Fibroblast of lung (primary cell): ENCODE results near the gene XRCC1. TPM values are rescaled to one million over a fixed set of nuclear protein-coding genes. Genes with fewer than 3 reads are reported as not detected.

Source experiments
- DNase-seq, 2 donors: peaks; one replicate each; pipeline versions ENCODE4 v3.0.0 to v3.0.0-alpha.2; 2010; ENCODE audit warnings: low read depth in 2 of 2
- H2AFZ ChIP-seq: 2 replicates; pipeline ENCODE4 v1.5.1; 2012; ENCODE audit warnings: low read length, control low read depth, inconsistent platforms
- H3K27ac ChIP-seq: 2 replicates; pipeline ENCODE4 v1.5.1; 2011; ENCODE audit warnings: low read length, control low read depth; ENCODE audit not compliant: insufficient read depth
- H3K27me3 ChIP-seq: 2 replicates; pipeline ENCODE4 v1.5.1; 2011; ENCODE audit warnings: mild to moderate bottlenecking, low read length; ENCODE audit not compliant: control insufficient read depth, insufficient read depth
- H3K36me3 ChIP-seq: 2 replicates; pipeline ENCODE4 v1.5.1; 2011; ENCODE audit warnings: low read length; ENCODE audit not compliant: control insufficient read depth, insufficient read depth
- H3K4me1 ChIP-seq: 2 replicates; pipeline ENCODE4 v1.5.1; 2011; ENCODE audit warnings: low read length; ENCODE audit not compliant: control insufficient read depth, insufficient read depth; ENCODE audit errors: extremely low read depth
- H3K4me2 ChIP-seq: 2 replicates; pipeline ENCODE4 v1.5.1; 2011; ENCODE audit warnings: low read length, control low read depth; ENCODE audit not compliant: insufficient read depth; ENCODE audit errors: extremely low read depth
- H3K4me3 ChIP-seq, 4 experiments: fragments of 200-600 bp in 1 of 4; sonication (generic) in 1 of 4; replicated peaks in 1 of 4; 2 replicates each; pipeline ENCODE4 v1.5.1; 2011 to 2016; ENCODE audit warnings: low read length in 4 of 4, low read depth in 3 of 4, mild to moderate bottlenecking in 3 of 4, control low read depth in 2 of 4, inconsistent platforms in 1 of 4, mixed read lengths in 1 of 4; ENCODE audit not compliant: insufficient read depth in 1 of 4; ENCODE audit errors: control extremely low read depth in 1 of 4
- H3K79me2 ChIP-seq: 2 replicates; pipeline ENCODE4 v1.5.1; 2012; ENCODE audit warnings: mild to moderate bottlenecking, low read length, inconsistent platforms; ENCODE audit not compliant: control insufficient read depth, insufficient read depth
- H3K9ac ChIP-seq: 2 replicates; pipeline ENCODE4 v1.5.1; 2011; ENCODE audit warnings: mild to moderate bottlenecking, low read length, control low read depth; ENCODE audit not compliant: insufficient read depth
- H3K9me3 ChIP-seq: 2 replicates; pipeline ENCODE4 v1.5.1; 2012; ENCODE audit warnings: low read depth, low read length; ENCODE audit not compliant: control insufficient read depth, insufficient read depth
- H4K20me1 ChIP-seq: 2 replicates; pipeline ENCODE4 v1.5.1; 2011; ENCODE audit warnings: low read length; ENCODE audit not compliant: control insufficient read depth, insufficient read depth; ENCODE audit errors: extremely low read depth
- CTCF ChIP-seq, 2 donors: IDR thresholded peaks in 1 of 2; conservative IDR thresholded peaks in 1 of 2; 1 replicate in 1 of 2; 2 replicates in 1 of 2; pipeline ENCODE4 v1.5.1; 2011 to 2012; ENCODE audit warnings: low read length in 2 of 2, control low read depth in 1 of 2, inconsistent platforms in 1 of 2, low read depth in 1 of 2, mild to moderate bottlenecking in 1 of 2
- EZH2 ChIP-seq: IDR thresholded peaks from 2 replicates; pipeline ENCODE4 v1.5.1; 2012; ENCODE audit warnings: low read length, control low read depth, mild to moderate bottlenecking; ENCODE audit errors: missing control alignments
- polyA plus RNA-seq, 2 donors: library from polyadenylated mRNA; depleted of rRNA in 1 of 2; stranded (reverse) in 1 of 2; unstranded in 1 of 2; fragments of >200 nt; gene quantifications; 2 replicates each; pipeline ENCODE4 v1.2.1, GENCODE V29; 2011 to 2012; ENCODE audit warnings: missing spikeins in 1 of 2
- total RNA-seq: library from RNA; depleted of rRNA; stranded (reverse); fragments of >200 nt; gene quantifications from 2 replicates; pipeline ENCODE4 v1.2.1, GENCODE V29; 2014

XRCC1 gene
- total and polyA plus RNA-seq, 2 donors (not counting 1 experiment from before 2014, with no cell fraction given), result 8.6 to 14.5 TPM

GRCh38 chr19:43527860-43528622, 47.3 kb downstream of the XRCC1 start:
- Histone ChIP-seq H3K27ac (peak overlapping the region; percentile 75), H3K4me2 (peak overlapping the region; percentile 38), H3K27me3 (no peaks in the 10 kb centered on the region), H3K36me3 (no peaks in the 10 kb centered on the region), H4K20me1 (no peaks in the 10 kb centered on the region), H3K79me2 (peaks cover 28% of the 10 kb centered on the region), H3K9me3 (no peaks in the 10 kb centered on the region), H2AFZ (no peak overlapping the region), H3K4me1 (peaks cover 3% of the 10 kb centered on the region), H3K9ac (no peak overlapping the region), H3K4me3 (peak overlapping the region in 2 of 4 experiments; percentile 90)
- TF ChIP-seq CTCF (conservative IDR thresholded peaks at IDR 0.05 in 1 of 2, IDR thresholded peaks at IDR 0.05 in 1 of 2; ENCODE audit: low read depth in 1 of 2, low read length in 2 of 2) (no peak), EZH2 (no peak)
- DNase-seq, result no peak

- no peaks in the 10 kb centered on the region for H3K27me3 ChIP-seq
- peak within 1 kb of the TSS; percentile 73 for H3K9ac ChIP-seq
- no peaks in the 10 kb centered on the region for H3K9me3 ChIP-seq
- TF ChIP-seq EZH2 (no peak), CTCF (conservative IDR thresholded peaks at IDR 0.05 in 1 of 2, IDR thresholded peaks at IDR 0.05 in 1 of 2; ENCODE audit: low read depth in 1 of 2, low read length in 2 of 2) (no peak)
- peak within 1 kb of the TSS; percentile 82 to 90 (median 88) for H3K4me3 ChIP-seq
- no peaks in the 10 kb centered on the region for H4K20me1 ChIP-seq
- no peaks in the 10 kb centered on the region for H3K4me1 ChIP-seq
- peaks cover 28% of the 10 kb centered on the region for H3K79me2 ChIP-seq
- peak within 1 kb of the TSS; percentile 90 for H2AFZ ChIP-seq
- H3K27ac ChIP-seq, result peak within 1 kb of the TSS; percentile 75
- H3K4me2 ChIP-seq, result peak within 1 kb of the TSS; percentile 93
- H3K36me3 ChIP-seq, result no peaks in the 10 kb centered on the region
- DNase-seq, result peak; percentile 50 to 51
These were observed 48.2 kb downstream of the XRCC1 start, which contains the start of gene ETHE1 for GRCh38 chr19:43526884-43527859. Gene ETHE1, minus strand, starts transcription at chr19:43527201. Its CDS starts 24 bp downstream, at chr19:43527177.
